ENCODE data around the gene C6orf47. TPM values are rescaled to one million over a fixed set of nuclear protein-coding genes. Genes with fewer than 3 reads are reported as not detected.

C6orf47 gene
- total and polyA plus RNA-seq, 7 experiments from 2014 or later = 14.0 to 33.7 (median 23.2) TPM

GRCh38 chr6:31634969-31635575 is 25.5 kb downstream of the C6orf47 start:
- DNase-seq (no peak), ATAC-seq (peak; percentile 23)
- no peaks in the 10 kb centered on the region for H3K27me3 ChIP-seq (ENCODE audit: control insufficient read depth in 2 of 2, insufficient read depth in 2 of 2, low read length in 2 of 2)
- H3K4me3 ChIP-seq (ENCODE audit: low read length) = no peak overlapping the region
- H3K4me1 ChIP-seq (ENCODE audit: control insufficient read depth in 2 of 2, insufficient read depth in 2 of 2, low read length in 2 of 2) = no peaks in the 10 kb centered on the region
- H3K4me3 Mint-ChIP-seq = no peak overlapping the region
- POLR2A ChIA-PET = interaction anchor here (0.8 kb wide), 1 partner anchor 37 kb away, joined by 3 read pairs; no protein-coding TSS in a partner anchor
- H3K27ac ChIP-seq (ENCODE audit: low read depth, low read length) = no peak overlapping the region
- CTCF ChIA-PET = interaction anchor here (0.7 to 1.7 kb wide), 2 partner anchors 16 to 37 kb away, joined by 3 to 4 read pairs; no protein-coding TSS in a partner anchor
- peak overlapping the region in 4 of 9 donors; percentile 40 to 60 (median 51) for H3K27ac Mint-ChIP-seq
- peaks cover 0 to 10% (median 0%) of the 10 kb centered on the region in 7 donors for H3K4me1 Mint-ChIP-seq
- intact Hi-C loops (cut with micrococcal nuclease) = no loop called here
- H3K9me3 ChIP-seq (ENCODE audit: control insufficient read depth in 2 of 3, low read length in 3 of 3) = no peaks in the 10 kb centered on the region
- peaks cover 8 to 41% (median 19%) of the 10 kb centered on the region in 5 donors for H3K36me3 Mint-ChIP-seq
- no peaks in the 10 kb centered on the region for H3K27me3 Mint-ChIP-seq
- H3K36me3 ChIP-seq (ENCODE audit: control insufficient read depth in 2 of 3, insufficient read depth in 3 of 3, low read length in 3 of 3) = peaks cover 19 to 94% (median 22%) of the 10 kb centered on the region in 3 experiments
- H3K9me3 Mint-ChIP-seq = no peaks in the 10 kb centered on the region

- H3K27ac ChIP-seq (ENCODE audit: low read depth, low read length) = no peak overlapping the region
- CTCF ChIA-PET = interaction anchor here (1.7 kb wide), 1 partner anchor 17 kb away, joined by 4 read pairs; no protein-coding TSS in a partner anchor
- H3K36me3 ChIP-seq (ENCODE audit: control insufficient read depth in 2 of 3, insufficient read depth in 3 of 3, low read length in 3 of 3) = peaks cover 15 to 94% (median 18%) of the 10 kb centered on the region in 3 experiments
- Mint-ChIP-seq H3K4me3 (no peak overlapping the region), H3K27ac (peak overlapping the region in 3 of 9 donors; percentile 27 to 76 (median 46)), H3K36me3 (peaks cover 8 to 44% (median 19%) of the 10 kb centered on the region in 5 donors), H3K4me1 (peaks cover 0 to 5% (median 0%) of the 10 kb centered on the region in 7 donors), H3K27me3 (no peaks in the 10 kb centered on the region), H3K9me3 (no peaks in the 10 kb centered on the region)
- POLR2A ChIA-PET = interaction anchor here (0.9 to 1.0 kb wide), 2 partner anchors 52 to 54 kb away, joined by 3 read pairs; partner anchors contain the start of gene LTB
- intact Hi-C loops (cut with micrococcal nuclease) = no loop called here
- no peak for ATAC-seq
- no peak overlapping the region for H3K4me3 ChIP-seq (ENCODE audit: low read length)
- no peaks in the 10 kb centered on the region for H3K4me1 ChIP-seq (ENCODE audit: control insufficient read depth in 2 of 2, insufficient read depth in 2 of 2, low read length in 2 of 2)
- H3K9me3 ChIP-seq (ENCODE audit: control insufficient read depth in 2 of 3, low read length in 3 of 3) = no peaks in the 10 kb centered on the region
- no peak for DNase-seq
- no peaks in the 10 kb centered on the region for H3K27me3 ChIP-seq (ENCODE audit: control insufficient read depth in 2 of 2, insufficient read depth in 2 of 2, low read length in 2 of 2)
These were observed 26.4 kb downstream of the C6orf47 start for GRCh38 chr6:31634131-31634530.

- H3K36me3 ChIP-seq (ENCODE audit: control insufficient read depth in 2 of 3, insufficient read depth in 3 of 3, low read length in 3 of 3) = peaks cover 15 to 97% (median 21%) of the 10 kb centered on the region in 3 experiments
- H3K36me3 Mint-ChIP-seq = peaks cover 8 to 50% (median 19%) of the 10 kb centered on the region in 5 donors
- no peak for DNase-seq
- ChIA-PET CTCF (interaction anchor here (1.7 kb wide), 1 partner anchor 18 kb away, joined by 4 read pairs; no protein-coding TSS in a partner anchor), POLR2A (interaction anchor here (1.0 to 1.1 kb wide), 2 partner anchors 18 to 51 kb away, joined by 3 read pairs; partner anchors contain the start of gene LTB)
- H3K27ac Mint-ChIP-seq = peak overlapping the region in 1 of 9 donors; percentile 51
- H3K9me3 Mint-ChIP-seq = no peaks in the 10 kb centered on the region
- no peak overlapping the region for H3K27ac ChIP-seq (ENCODE audit: low read depth, low read length)
- H3K27me3 ChIP-seq (ENCODE audit: control insufficient read depth in 2 of 2, insufficient read depth in 2 of 2, low read length in 2 of 2) = no peaks in the 10 kb centered on the region
- H3K4me1 Mint-ChIP-seq = peaks cover 0 to 5% (median 0%) of the 10 kb centered on the region in 7 donors
- intact Hi-C loops (cut with micrococcal nuclease) = no loop called here
- ATAC-seq = no peak
- no peaks in the 10 kb centered on the region for H3K9me3 ChIP-seq (ENCODE audit: control insufficient read depth in 2 of 3, low read length in 3 of 3)
- no peaks in the 10 kb centered on the region for H3K27me3 Mint-ChIP-seq
- H3K4me3 ChIP-seq (ENCODE audit: low read length) = no peak overlapping the region
- H3K4me3 Mint-ChIP-seq = no peak overlapping the region
- no peaks in the 10 kb centered on the region for H3K4me1 ChIP-seq (ENCODE audit: control insufficient read depth in 2 of 2, insufficient read depth in 2 of 2, low read length in 2 of 2)
These were observed 27.1 kb downstream of the C6orf47 start for GRCh38 chr6:31633447-31633846.

DNA sequence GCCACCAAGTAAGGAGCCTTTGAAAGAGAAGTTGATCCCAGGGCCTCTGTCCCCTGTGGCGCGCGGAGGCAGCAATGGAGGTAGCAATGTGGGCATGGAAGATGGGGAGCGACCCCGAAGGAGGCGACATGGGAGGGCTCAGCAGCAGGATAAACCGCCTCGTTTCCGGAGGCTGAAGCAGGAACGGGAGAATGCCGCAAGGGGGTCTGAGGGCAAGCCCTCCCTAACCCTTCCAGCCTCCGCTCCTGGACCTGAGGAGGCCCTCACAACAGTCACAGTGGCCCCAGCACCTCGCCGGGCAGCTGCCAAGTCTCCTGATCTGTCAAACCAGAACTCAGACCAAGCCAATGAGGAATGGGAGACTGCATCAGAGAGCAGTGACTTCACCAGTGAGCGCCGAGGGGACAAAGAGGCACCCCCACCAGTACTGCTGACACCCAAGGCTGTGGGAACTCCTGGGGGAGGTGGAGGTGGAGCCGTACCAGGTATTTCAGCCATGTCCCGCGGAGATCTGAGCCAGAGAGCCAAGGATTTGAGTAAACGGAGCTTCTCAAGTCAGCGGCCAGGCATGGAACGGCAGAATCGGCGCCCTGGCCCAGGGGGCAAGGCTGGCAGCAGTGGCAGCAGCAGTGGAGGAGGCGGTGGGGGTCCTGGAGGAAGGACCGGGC is 28.2 kb downstream of the C6orf47 start:
- Mint-ChIP-seq H3K36me3 (peaks cover 15 to 55% (median 20%) of the 10 kb centered on the region in 5 donors), H3K27me3 (no peaks in the 10 kb centered on the region), H3K4me3 (no peak overlapping the region), H3K9me3 (no peaks in the 10 kb centered on the region), H3K27ac (peak overlapping the region in 2 of 9 donors; percentile 33 to 38), H3K4me1 (peaks cover 0 to 14% (median 0%) of the 10 kb centered on the region in 7 donors)
- ChIA-PET CTCF (no interaction called here), POLR2A (no interaction called here)
- H3K4me3 ChIP-seq (ENCODE audit: low read length) = no peak overlapping the region
- H3K36me3 ChIP-seq (ENCODE audit: control insufficient read depth in 2 of 3, insufficient read depth in 3 of 3, low read length in 3 of 3) = peaks cover 15 to 100% (median 21%) of the 10 kb centered on the region in 3 experiments
- intact Hi-C loops (cut with micrococcal nuclease) = no loop called here
- H3K27ac ChIP-seq (ENCODE audit: low read depth, low read length) = no peak overlapping the region
- H3K9me3 ChIP-seq (ENCODE audit: control insufficient read depth in 2 of 3, low read length in 3 of 3) = no peaks in the 10 kb centered on the region
- H3K27me3 ChIP-seq (ENCODE audit: control insufficient read depth in 2 of 2, insufficient read depth in 2 of 2, low read length in 2 of 2) = no peaks in the 10 kb centered on the region
- ATAC-seq (no peak), DNase-seq (no peak)
- no peaks in the 10 kb centered on the region for H3K4me1 ChIP-seq (ENCODE audit: control insufficient read depth in 2 of 2, insufficient read depth in 2 of 2, low read length in 2 of 2)

DNA sequence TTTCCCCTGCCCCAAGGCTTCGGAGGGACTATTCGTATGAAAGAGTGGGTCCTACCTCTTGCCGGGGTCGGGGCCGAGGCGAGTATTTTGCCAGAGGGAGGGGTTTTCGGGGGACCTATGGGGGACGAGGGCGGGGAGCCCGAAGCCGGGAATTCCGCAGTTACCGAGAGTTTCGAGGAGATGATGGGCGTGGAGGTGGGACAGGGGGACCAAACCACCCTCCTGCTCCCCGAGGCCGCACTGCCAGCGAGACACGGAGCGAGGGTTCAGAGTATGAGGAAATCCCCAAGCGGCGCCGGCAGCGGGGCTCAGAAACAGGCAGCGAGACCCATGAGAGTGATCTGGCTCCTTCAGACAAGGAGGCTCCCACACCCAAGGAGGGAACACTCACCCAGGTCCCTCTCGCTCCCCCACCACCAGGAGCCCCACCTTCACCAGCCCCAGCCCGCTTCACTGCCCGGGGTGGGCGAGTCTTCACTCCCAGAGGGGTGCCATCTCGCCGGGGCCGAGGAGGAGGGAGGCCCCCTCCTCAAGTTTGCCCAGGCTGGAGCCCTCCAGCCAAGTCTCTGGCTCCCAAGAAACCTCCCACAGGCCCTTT is 28.8 kb downstream of the C6orf47 start:
- intact Hi-C loops (cut with micrococcal nuclease) = no loop called here
- H3K4me1 ChIP-seq (ENCODE audit: control insufficient read depth in 2 of 2, insufficient read depth in 2 of 2, low read length in 2 of 2) = no peaks in the 10 kb centered on the region

GRCh38 chr6:31631209-31631608 is 29.4 kb downstream of the C6orf47 start:
- Histone ChIP-seq H3K4me1 (ENCODE audit: control insufficient read depth in 2 of 2, insufficient read depth in 2 of 2, low read length in 2 of 2) (no peaks in the 10 kb centered on the region), H3K9me3 (ENCODE audit: control insufficient read depth in 2 of 3, low read length in 3 of 3) (no peaks in the 10 kb centered on the region), H3K27me3 (ENCODE audit: control insufficient read depth in 2 of 2, insufficient read depth in 2 of 2, low read length in 2 of 2) (no peaks in the 10 kb centered on the region), H3K4me3 (ENCODE audit: low read length) (no peak overlapping the region), H3K27ac (ENCODE audit: low read depth, low read length) (no peak overlapping the region), H3K36me3 (ENCODE audit: control insufficient read depth in 2 of 3, insufficient read depth in 3 of 3, low read length in 3 of 3) (peaks cover 17 to 100% (median 31%) of the 10 kb centered on the region in 3 experiments)
- ChIA-PET POLR2A (no interaction called here), CTCF (no interaction called here)
- Mint-ChIP-seq H3K4me1 (peaks cover 0 to 15% (median 0%) of the 10 kb centered on the region in 7 donors), H3K27me3 (no peaks in the 10 kb centered on the region), H3K4me3 (no peak overlapping the region), H3K9me3 (no peaks in the 10 kb centered on the region), H3K27ac (no peak overlapping the region), H3K36me3 (peaks cover 15 to 56% (median 30%) of the 10 kb centered on the region in 5 donors)
- intact Hi-C loops (cut with micrococcal nuclease) = no loop called here
- DNase-seq = no peak
- no peak for ATAC-seq

More for the DNA sequence above, 28.8 kb downstream of the C6orf47 start:
- H3K27me3 ChIP-seq (ENCODE audit: control insufficient read depth in 2 of 2, insufficient read depth in 2 of 2, low read length in 2 of 2) = no peaks in the 10 kb centered on the region
- no peak overlapping the region for H3K4me3 Mint-ChIP-seq
- H3K9me3 ChIP-seq (ENCODE audit: control insufficient read depth in 2 of 3, low read length in 3 of 3) = no peaks in the 10 kb centered on the region
- H3K36me3 ChIP-seq (ENCODE audit: control insufficient read depth in 2 of 3, insufficient read depth in 3 of 3, low read length in 3 of 3) = peaks cover 16 to 100% (median 26%) of the 10 kb centered on the region in 3 experiments
- H3K27ac Mint-ChIP-seq = peak overlapping the region in 1 of 9 donors; percentile 8
- H3K27ac ChIP-seq (ENCODE audit: low read depth, low read length) = no peak overlapping the region
- H3K36me3 Mint-ChIP-seq = peaks cover 15 to 56% (median 24%) of the 10 kb centered on the region in 5 donors
- H3K9me3 Mint-ChIP-seq = no peaks in the 10 kb centered on the region
- ATAC-seq (no peak), DNase-seq (no peak)
- no peak overlapping the region for H3K4me3 ChIP-seq (ENCODE audit: low read length)
- CTCF ChIA-PET = no interaction called here
- POLR2A ChIA-PET = no interaction called here
- H3K27me3 Mint-ChIP-seq = no peaks in the 10 kb centered on the region
- H3K4me1 Mint-ChIP-seq = peaks cover 0 to 17% (median 0%) of the 10 kb centered on the region in 7 donors

Data from naive thymus-derived CD4-positive, alpha-beta T cell (primary cell).